Measurements from ENCODE around the gene RAMAC.
"Not testable (repeated sequence)": the region's sequence is repeated elsewhere in the genome, so short reads cannot be mapped to it uniquely, and the experiment has no call there.

The RAMAC gene

GRCh38 chr15:83016906-83017305 is 30.9 kb downstream of the RAMAC start:
- no peak for DNase-seq

- no peak for DNase-seq
These were observed 32.4 kb downstream of the RAMAC start for GRCh38 chr15:83018436-83018835.

- no peak for DNase-seq
These were observed 44.0 kb downstream of the RAMAC start for GRCh38 chr15:83030021-83030420.

- DNase-seq, result not testable (repeated sequence)
These were observed 45.2 kb downstream of the RAMAC start for GRCh38 chr15:83031234-83031633.

GRCh38 chr15:83036253-83036652 is 50.2 kb downstream of the RAMAC start:
- no peak for DNase-seq

- no peak for DNase-seq
These were observed 53.2 kb downstream of the RAMAC start for GRCh38 chr15:83039206-83039605.

Data from NCI-H1417 (cell line).